ENCODE data around the gene ATXN2. TPM values are rescaled to one million over a fixed set of nuclear protein-coding genes. Genes with fewer than 3 reads are reported as not detected.
A peak's percentile ranks its signal among the peaks of the same experiment; 100 is the strongest.

The ATXN2 gene
- total and polyA plus RNA-seq, 9 of the 15 experiments (the other 6 are each of a cell fraction or from before 2014, with no cell fraction given) = 16.8 to 67.8 (median 29.3) TPM

DNA sequence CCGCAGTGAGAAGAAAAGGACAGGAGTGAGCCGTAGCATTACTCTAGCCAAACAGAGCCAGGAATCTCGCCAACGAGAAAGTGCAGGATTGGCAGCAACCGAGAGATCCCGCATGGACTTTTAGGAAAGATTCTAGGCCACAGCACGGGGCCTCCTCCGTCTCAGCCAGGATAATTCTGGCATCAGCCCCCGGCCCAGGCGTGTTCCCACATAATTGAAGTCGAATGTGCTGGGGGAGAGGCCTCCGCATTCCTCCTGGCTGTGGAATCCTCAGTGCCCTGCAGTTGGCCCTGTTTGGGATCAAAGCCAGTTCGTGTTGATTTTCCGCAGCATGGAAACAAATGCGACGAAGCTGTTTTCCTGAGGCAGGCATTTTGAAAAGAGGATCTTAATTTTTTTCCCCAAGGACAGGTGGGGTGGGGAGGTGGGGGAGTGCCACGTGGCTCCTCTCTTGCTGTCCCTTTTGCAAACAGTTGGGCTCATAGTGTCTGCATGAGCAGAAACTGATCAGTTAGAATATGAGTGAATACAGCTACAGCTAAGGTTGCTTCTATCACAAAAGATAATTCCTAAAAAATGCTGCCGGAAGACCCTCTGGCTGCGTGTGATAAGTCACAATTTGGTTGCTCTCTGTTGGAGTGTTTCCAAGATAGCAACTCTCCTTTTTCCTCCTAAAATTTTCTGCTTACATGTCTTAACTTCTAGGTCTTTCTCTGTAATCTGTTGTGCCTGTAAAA lies 37.3 kb upstream of the ATXN2 start (continued):
- TF ChIP-seq, protein P1, sequence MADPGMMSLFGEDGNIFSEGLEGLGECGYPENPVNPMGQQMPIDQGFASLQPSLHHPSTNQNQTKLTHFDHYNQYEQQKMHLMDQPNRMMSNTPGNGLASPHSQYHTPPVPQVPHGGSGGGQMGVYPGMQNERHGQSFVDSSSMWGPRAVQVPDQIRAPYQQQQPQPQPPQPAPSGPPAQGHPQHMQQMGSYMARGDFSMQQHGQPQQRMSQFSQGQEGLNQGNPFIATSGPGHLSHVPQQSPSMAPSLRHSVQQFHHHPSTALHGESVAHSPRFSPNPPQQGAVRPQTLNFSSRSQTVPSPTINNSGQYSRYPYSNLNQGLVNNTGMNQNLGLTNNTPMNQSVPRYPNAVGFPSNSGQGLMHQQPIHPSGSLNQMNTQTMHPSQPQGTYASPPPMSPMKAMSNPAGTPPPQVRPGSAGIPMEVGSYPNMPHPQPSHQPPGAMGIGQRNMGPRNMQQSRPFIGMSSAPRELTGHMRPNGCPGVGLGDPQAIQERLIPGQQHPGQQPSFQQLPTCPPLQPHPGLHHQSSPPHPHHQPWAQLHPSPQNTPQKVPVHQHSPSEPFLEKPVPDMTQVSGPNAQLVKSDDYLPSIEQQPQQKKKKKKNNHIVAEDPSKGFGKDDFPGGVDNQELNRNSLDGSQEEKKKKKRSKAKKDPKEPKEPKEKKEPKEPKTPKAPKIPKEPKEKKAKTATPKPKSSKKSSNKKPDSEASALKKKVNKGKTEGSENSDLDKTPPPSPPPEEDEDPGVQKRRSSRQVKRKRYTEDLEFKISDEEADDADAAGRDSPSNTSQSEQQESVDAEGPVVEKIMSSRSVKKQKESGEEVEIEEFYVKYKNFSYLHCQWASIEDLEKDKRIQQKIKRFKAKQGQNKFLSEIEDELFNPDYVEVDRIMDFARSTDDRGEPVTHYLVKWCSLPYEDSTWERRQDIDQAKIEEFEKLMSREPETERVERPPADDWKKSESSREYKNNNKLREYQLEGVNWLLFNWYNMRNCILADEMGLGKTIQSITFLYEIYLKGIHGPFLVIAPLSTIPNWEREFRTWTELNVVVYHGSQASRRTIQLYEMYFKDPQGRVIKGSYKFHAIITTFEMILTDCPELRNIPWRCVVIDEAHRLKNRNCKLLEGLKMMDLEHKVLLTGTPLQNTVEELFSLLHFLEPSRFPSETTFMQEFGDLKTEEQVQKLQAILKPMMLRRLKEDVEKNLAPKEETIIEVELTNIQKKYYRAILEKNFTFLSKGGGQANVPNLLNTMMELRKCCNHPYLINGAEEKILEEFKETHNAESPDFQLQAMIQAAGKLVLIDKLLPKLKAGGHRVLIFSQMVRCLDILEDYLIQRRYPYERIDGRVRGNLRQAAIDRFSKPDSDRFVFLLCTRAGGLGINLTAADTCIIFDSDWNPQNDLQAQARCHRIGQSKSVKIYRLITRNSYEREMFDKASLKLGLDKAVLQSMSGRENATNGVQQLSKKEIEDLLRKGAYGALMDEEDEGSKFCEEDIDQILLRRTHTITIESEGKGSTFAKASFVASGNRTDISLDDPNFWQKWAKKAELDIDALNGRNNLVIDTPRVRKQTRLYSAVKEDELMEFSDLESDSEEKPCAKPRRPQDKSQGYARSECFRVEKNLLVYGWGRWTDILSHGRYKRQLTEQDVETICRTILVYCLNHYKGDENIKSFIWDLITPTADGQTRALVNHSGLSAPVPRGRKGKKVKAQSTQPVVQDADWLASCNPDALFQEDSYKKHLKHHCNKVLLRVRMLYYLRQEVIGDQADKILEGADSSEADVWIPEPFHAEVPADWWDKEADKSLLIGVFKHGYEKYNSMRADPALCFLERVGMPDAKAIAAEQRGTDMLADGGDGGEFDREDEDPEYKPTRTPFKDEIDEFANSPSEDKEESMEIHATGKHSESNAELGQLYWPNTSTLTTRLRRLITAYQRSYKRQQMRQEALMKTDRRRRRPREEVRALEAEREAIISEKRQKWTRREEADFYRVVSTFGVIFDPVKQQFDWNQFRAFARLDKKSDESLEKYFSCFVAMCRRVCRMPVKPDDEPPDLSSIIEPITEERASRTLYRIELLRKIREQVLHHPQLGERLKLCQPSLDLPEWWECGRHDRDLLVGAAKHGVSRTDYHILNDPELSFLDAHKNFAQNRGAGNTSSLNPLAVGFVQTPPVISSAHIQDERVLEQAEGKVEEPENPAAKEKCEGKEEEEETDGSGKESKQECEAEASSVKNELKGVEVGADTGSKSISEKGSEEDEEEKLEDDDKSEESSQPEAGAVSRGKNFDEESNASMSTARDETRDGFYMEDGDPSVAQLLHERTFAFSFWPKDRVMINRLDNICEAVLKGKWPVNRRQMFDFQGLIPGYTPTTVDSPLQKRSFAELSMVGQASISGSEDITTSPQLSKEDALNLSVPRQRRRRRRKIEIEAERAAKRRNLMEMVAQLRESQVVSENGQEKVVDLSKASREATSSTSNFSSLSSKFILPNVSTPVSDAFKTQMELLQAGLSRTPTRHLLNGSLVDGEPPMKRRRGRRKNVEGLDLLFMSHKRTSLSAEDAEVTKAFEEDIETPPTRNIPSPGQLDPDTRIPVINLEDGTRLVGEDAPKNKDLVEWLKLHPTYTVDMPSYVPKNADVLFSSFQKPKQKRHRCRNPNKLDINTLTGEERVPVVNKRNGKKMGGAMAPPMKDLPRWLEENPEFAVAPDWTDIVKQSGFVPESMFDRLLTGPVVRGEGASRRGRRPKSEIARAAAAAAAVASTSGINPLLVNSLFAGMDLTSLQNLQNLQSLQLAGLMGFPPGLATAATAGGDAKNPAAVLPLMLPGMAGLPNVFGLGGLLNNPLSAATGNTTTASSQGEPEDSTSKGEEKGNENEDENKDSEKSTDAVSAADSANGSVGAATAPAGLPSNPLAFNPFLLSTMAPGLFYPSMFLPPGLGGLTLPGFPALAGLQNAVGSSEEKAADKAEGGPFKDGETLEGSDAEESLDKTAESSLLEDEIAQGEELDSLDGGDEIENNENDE (IDR thresholded peaks at IDR 0.05; ENCODE audit: low read depth, low read length) = no peak
- TF ChIP-seq LARP7 (IDR thresholded peaks at IDR 0.05) = no peak
- TF ChIP-seq, protein P2, sequence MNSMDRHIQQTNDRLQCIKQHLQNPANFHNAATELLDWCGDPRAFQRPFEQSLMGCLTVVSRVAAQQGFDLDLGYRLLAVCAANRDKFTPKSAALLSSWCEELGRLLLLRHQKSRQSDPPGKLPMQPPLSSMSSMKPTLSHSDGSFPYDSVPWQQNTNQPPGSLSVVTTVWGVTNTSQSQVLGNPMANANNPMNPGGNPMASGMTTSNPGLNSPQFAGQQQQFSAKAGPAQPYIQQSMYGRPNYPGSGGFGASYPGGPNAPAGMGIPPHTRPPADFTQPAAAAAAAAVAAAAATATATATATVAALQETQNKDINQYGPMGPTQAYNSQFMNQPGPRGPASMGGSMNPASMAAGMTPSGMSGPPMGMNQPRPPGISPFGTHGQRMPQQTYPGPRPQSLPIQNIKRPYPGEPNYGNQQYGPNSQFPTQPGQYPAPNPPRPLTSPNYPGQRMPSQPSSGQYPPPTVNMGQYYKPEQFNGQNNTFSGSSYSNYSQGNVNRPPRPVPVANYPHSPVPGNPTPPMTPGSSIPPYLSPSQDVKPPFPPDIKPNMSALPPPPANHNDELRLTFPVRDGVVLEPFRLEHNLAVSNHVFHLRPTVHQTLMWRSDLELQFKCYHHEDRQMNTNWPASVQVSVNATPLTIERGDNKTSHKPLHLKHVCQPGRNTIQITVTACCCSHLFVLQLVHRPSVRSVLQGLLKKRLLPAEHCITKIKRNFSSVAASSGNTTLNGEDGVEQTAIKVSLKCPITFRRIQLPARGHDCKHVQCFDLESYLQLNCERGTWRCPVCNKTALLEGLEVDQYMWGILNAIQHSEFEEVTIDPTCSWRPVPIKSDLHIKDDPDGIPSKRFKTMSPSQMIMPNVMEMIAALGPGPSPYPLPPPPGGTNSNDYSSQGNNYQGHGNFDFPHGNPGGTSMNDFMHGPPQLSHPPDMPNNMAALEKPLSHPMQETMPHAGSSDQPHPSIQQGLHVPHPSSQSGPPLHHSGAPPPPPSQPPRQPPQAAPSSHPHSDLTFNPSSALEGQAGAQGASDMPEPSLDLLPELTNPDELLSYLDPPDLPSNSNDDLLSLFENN (IDR thresholded peaks at IDR 0.05; ENCODE audit: low read depth in 2 of 2, low read length in 2 of 2) = peak in 1 of 2 experiments; percentile 54; a peak in 1 of 4 replicates
- TF ChIP-seq TEAD4 (IDR thresholded peaks at IDR 0.05; ENCODE audit: low read length) = peak; percentile 88
- no peak for TF ChIP-seq TEAD4 (CRISPR knock-in tag; IDR thresholded peaks at IDR 0.05; ENCODE audit: borderline replicate concordance)
- TF ChIP-seq TAF1 (IDR thresholded peaks at IDR 0.05; ENCODE audit: control insufficient read depth, extremely low read depth, insufficient read depth, low read length, severe bottlenecking) = no peak
- peak; percentile 35; the same call in 1 of the 2 replicates for TF ChIP-seq PHF8 (IDR thresholded peaks at IDR 0.05; ENCODE audit: borderline replicate concordance, low read length)
- TF ChIP-seq YY1 (IDR thresholded peaks at IDR 0.05; ENCODE audit: borderline replicate concordance in 1 of 3, control insufficient read depth in 1 of 3, extremely low read depth in 1 of 3, insufficient read depth in 3 of 3, insufficient read length in 1 of 3, insufficient replicate concordance in 2 of 3, low read depth in 1 of 3, low read length in 2 of 3) = peak in 1 of 3 experiments; percentile 58
- TF ChIP-seq BRD9 (IDR thresholded peaks at IDR 0.05; ENCODE audit: low read depth, partially characterized antibody) = peak; percentile 19
- TF ChIP-seq RUNX1 (IDR thresholded peaks at IDR 0.05; ENCODE audit: low read depth) = no peak
- no peak for TF ChIP-seq BRF1 (IDR thresholded peaks at IDR 0.05; ENCODE audit: borderline replicate concordance, extremely low read depth, insufficient read length)

Data from K562 (cell line).